ENCODE results near the gene HS6ST2.

Gene HS6ST2

DNA sequence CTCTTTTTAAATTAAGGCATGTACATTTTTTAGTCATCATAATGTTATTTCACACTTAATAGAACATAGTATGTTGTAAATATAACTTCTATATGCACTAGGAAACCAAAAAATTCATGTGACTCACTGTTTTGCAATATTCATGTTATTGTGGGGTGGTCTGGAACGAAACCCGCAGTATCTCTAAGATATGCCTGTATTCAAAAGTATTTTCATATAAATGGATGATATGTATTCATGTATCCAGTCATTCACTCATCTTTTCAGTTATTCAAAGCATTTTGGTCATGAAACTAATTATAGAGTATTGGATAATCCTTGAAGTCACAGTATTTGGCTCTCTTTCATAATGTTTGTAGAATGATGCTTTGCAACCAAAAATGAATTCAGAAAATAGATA lies 168.1 kb downstream of the HS6ST2 start:
- TF ChIP-seq FOXP2 (optimal IDR thresholded peaks at IDR 0.05; ENCODE audit: borderline replicate concordance, extremely low read depth, extremely low read length, insufficient read depth) (no peak), SIN3A (IDR thresholded peaks at IDR 0.05; ENCODE audit: borderline replicate concordance, insufficient read depth, low read length) (no peak), TAF1 (IDR thresholded peaks at IDR 0.05; ENCODE audit: borderline replicate concordance, insufficient read depth, low read length) (no peak), POLR2AphosphoS5 (IDR thresholded peaks at IDR 0.05; ENCODE audit: low read depth, low read length) (no peak)
- TF ChIP-seq, protein P1, sequence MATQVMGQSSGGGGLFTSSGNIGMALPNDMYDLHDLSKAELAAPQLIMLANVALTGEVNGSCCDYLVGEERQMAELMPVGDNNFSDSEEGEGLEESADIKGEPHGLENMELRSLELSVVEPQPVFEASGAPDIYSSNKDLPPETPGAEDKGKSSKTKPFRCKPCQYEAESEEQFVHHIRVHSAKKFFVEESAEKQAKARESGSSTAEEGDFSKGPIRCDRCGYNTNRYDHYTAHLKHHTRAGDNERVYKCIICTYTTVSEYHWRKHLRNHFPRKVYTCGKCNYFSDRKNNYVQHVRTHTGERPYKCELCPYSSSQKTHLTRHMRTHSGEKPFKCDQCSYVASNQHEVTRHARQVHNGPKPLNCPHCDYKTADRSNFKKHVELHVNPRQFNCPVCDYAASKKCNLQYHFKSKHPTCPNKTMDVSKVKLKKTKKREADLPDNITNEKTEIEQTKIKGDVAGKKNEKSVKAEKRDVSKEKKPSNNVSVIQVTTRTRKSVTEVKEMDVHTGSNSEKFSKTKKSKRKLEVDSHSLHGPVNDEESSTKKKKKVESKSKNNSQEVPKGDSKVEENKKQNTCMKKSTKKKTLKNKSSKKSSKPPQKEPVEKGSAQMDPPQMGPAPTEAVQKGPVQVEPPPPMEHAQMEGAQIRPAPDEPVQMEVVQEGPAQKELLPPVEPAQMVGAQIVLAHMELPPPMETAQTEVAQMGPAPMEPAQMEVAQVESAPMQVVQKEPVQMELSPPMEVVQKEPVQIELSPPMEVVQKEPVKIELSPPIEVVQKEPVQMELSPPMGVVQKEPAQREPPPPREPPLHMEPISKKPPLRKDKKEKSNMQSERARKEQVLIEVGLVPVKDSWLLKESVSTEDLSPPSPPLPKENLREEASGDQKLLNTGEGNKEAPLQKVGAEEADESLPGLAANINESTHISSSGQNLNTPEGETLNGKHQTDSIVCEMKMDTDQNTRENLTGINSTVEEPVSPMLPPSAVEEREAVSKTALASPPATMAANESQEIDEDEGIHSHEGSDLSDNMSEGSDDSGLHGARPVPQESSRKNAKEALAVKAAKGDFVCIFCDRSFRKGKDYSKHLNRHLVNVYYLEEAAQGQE (IDR thresholded peaks at IDR 0.05; ENCODE audit: insufficient read depth in 1 of 2, low read depth in 2 of 2, low read length in 2 of 2) = no peak

DNA sequence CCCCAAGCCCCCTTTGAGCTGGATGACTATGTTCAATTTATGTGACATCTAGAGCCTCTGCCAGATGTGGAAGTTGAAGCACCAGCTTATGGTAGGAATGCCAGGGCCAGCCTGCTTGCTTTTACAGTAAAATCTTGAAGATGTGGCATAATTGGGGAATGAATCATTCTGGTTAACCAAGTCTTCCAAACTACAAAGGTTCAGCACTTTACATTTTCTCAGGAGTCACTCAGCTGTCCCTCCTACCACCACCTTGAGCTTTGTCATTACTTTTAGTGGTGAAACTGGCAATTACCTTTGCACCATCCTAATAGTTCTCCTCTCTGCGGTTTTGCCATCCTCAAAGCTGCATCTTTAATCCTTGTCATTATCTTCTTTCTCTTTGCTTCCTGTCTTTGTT lies 172.2 kb downstream of the HS6ST2 start:
- TF ChIP-seq TAF1 (IDR thresholded peaks at IDR 0.05; ENCODE audit: borderline replicate concordance, insufficient read depth, low read length) = no peak
- no peak for TF ChIP-seq SIN3A (IDR thresholded peaks at IDR 0.05; ENCODE audit: borderline replicate concordance, insufficient read depth, low read length)
- TF ChIP-seq POLR2AphosphoS5 (IDR thresholded peaks at IDR 0.05; ENCODE audit: low read depth, low read length) = no peak
- TF ChIP-seq, protein P1 (IDR thresholded peaks at IDR 0.05; ENCODE audit: insufficient read depth in 1 of 2, low read depth in 2 of 2, low read length in 2 of 2) = no peak
- TF ChIP-seq FOXP2 (optimal IDR thresholded peaks at IDR 0.05; ENCODE audit: borderline replicate concordance, extremely low read depth, extremely low read length, insufficient read depth) = no peak

- TF ChIP-seq FOXP2 (optimal IDR thresholded peaks at IDR 0.05; ENCODE audit: borderline replicate concordance, extremely low read depth, extremely low read length, insufficient read depth) (no peak), TAF1 (IDR thresholded peaks at IDR 0.05; ENCODE audit: borderline replicate concordance, insufficient read depth, low read length) (no peak), SIN3A (IDR thresholded peaks at IDR 0.05; ENCODE audit: borderline replicate concordance, insufficient read depth, low read length) (no peak), POLR2AphosphoS5 (IDR thresholded peaks at IDR 0.05; ENCODE audit: low read depth, low read length) (no peak)
- TF ChIP-seq, protein P1 (IDR thresholded peaks at IDR 0.05; ENCODE audit: insufficient read depth in 1 of 2, low read depth in 2 of 2, low read length in 2 of 2) = no peak
Measured at GRCh38 chrX:132778917-132779316, 179.5 kb downstream of the HS6ST2 start.

- TF ChIP-seq, protein P1 (IDR thresholded peaks at IDR 0.05; ENCODE audit: insufficient read depth in 1 of 2, low read depth in 2 of 2, low read length in 2 of 2) = no peak
- TF ChIP-seq POLR2AphosphoS5 (IDR thresholded peaks at IDR 0.05; ENCODE audit: low read depth, low read length) (no peak), TAF1 (IDR thresholded peaks at IDR 0.05; ENCODE audit: borderline replicate concordance, insufficient read depth, low read length) (no peak), SIN3A (IDR thresholded peaks at IDR 0.05; ENCODE audit: borderline replicate concordance, insufficient read depth, low read length) (no peak), FOXP2 (optimal IDR thresholded peaks at IDR 0.05; ENCODE audit: borderline replicate concordance, extremely low read depth, extremely low read length, insufficient read depth) (no peak)
Measured at GRCh38 chrX:132776486-132777210, 181.8 kb downstream of the HS6ST2 start.

Data from PFSK-1 (cell line).